Measurements from ENCODE around the gene POC1B. TPM values are rescaled to one million over a fixed set of nuclear protein-coding genes. Genes with fewer than 3 reads are reported as not detected.

The POC1B gene
- total RNA-seq, 1 donor from 2014 or later, result 22.7 TPM

DNA sequence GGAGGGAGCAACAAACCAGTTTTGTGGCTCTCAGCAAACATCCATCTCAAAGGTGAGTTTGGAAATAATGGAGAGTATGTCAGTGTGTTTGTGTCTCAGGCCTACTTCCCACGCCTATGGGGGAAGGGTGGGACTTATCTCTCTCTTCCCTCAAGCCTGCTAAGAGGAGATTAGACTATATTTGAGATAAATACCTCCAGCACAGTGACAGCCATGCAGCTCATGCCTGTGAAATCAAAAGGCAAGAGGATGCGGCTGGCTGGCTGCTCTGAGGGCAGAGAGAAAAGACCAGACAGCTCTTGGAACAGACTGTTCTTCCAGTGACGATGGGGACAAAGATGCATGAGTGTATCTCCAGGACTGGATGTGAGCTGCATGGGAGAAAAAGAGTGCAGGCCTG lies 14.7 kb upstream of the POC1B start:
- Mint-ChIP-seq H3K4me1 (ENCODE audit: unreplicated experiment) (peaks cover 13% of the 10 kb centered on the region), H3K36me3 (ENCODE audit: low read depth, unreplicated experiment) (no peaks in the 10 kb centered on the region), H3K4me3 (ENCODE audit: unreplicated experiment) (no peak overlapping the region), H3K27me3 (ENCODE audit: unreplicated experiment) (no peaks in the 10 kb centered on the region), H3K9me3 (ENCODE audit: unreplicated experiment) (no peaks in the 10 kb centered on the region), H3K27ac (ENCODE audit: unreplicated experiment) (no peak overlapping the region)
- no peak for DNase-seq (ENCODE audit: low spot score)
- TF ChIP-seq, protein P1, sequence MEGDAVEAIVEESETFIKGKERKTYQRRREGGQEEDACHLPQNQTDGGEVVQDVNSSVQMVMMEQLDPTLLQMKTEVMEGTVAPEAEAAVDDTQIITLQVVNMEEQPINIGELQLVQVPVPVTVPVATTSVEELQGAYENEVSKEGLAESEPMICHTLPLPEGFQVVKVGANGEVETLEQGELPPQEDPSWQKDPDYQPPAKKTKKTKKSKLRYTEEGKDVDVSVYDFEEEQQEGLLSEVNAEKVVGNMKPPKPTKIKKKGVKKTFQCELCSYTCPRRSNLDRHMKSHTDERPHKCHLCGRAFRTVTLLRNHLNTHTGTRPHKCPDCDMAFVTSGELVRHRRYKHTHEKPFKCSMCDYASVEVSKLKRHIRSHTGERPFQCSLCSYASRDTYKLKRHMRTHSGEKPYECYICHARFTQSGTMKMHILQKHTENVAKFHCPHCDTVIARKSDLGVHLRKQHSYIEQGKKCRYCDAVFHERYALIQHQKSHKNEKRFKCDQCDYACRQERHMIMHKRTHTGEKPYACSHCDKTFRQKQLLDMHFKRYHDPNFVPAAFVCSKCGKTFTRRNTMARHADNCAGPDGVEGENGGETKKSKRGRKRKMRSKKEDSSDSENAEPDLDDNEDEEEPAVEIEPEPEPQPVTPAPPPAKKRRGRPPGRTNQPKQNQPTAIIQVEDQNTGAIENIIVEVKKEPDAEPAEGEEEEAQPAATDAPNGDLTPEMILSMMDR (IDR thresholded peaks at IDR 0.05; ENCODE audit: unreplicated experiment), result no peak

DNA sequence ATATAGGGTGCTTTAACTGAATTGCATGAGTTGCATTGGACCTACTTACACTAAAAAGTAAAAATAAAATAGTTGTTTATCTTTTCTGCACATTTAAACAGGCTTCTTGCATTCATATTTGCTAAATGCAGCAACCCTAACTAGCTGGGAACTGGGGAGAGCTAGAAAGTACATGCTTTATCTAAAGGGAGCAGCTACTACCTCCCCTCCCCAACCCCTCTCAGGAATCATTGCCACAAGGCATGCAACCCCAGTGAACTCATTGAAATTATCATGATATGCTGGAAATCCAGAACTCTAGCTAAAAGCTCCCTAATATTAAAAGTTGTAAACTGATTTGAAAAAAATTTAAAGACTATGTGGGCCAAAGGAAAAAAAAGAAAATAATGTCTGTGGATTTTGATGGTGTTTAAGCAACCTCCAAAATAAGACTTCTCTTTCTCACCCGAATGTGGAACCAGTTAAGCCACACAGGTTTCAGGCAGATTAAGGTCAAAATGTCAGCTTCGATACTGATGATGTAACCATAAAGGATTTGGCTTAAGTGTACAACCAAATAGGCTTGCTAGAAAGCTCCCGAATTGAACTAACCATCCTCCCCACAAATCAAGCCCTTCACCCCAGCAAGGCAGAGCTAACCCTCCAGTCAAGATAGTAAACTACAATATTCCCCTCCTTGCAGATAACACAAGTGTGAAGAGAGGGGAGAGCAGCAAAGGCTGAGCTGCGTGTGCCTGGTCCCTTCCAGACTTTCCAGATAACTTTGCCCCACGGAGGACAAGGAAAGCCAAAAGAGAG lies 13.8 kb upstream of the POC1B start:
- Mint-ChIP-seq H3K9me3 (ENCODE audit: unreplicated experiment) (no peaks in the 10 kb centered on the region), H3K36me3 (ENCODE audit: low read depth, unreplicated experiment) (no peaks in the 10 kb centered on the region), H3K4me1 (ENCODE audit: unreplicated experiment) (peaks cover 12% of the 10 kb centered on the region), H3K27ac (ENCODE audit: unreplicated experiment) (no peak overlapping the region), H3K4me3 (ENCODE audit: unreplicated experiment) (no peak overlapping the region), H3K27me3 (ENCODE audit: unreplicated experiment) (no peaks in the 10 kb centered on the region)
- DNase-seq (ENCODE audit: low spot score), result no peak
- TF ChIP-seq, protein P1 (IDR thresholded peaks at IDR 0.05; ENCODE audit: unreplicated experiment), result no peak

GRCh38 chr12:89538897-89539296 lies 13.1 kb upstream of the POC1B start:
- Mint-ChIP-seq H3K36me3 (ENCODE audit: low read depth, unreplicated experiment) (no peaks in the 10 kb centered on the region), H3K27ac (ENCODE audit: unreplicated experiment) (no peak overlapping the region), H3K4me1 (ENCODE audit: unreplicated experiment) (peaks cover 10% of the 10 kb centered on the region), H3K9me3 (ENCODE audit: unreplicated experiment) (no peaks in the 10 kb centered on the region), H3K4me3 (ENCODE audit: unreplicated experiment) (no peak overlapping the region), H3K27me3 (ENCODE audit: unreplicated experiment) (peaks cover 1% of the 10 kb centered on the region)
- TF ChIP-seq, protein P1 (IDR thresholded peaks at IDR 0.05; ENCODE audit: unreplicated experiment), result no peak
- DNase-seq (ENCODE audit: low spot score), result no peak

DNA sequence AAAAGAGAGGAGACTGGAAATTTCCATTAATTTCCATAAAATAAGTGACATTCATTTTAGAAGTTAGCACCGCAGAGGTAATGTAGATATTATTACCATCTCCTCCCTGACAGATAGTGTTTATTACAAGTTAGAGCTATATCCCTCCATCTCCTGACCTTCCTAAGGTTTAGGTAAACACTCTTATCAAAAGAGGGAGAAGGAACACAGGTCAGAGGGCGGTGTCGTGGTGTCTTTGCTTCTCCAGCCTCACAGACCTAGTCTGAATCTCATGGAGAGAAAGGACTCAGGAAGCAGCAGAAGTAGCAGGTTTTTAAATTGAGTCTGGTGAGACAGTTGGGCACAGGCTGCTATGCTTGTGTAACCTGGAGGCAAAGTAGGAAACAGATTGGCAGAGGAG lies 11.5 kb upstream of the POC1B start:
- Mint-ChIP-seq H3K4me1 (ENCODE audit: unreplicated experiment) (peaks cover 5% of the 10 kb centered on the region), H3K36me3 (ENCODE audit: low read depth, unreplicated experiment) (no peaks in the 10 kb centered on the region), H3K4me3 (ENCODE audit: unreplicated experiment) (no peak overlapping the region), H3K9me3 (ENCODE audit: unreplicated experiment) (no peaks in the 10 kb centered on the region), H3K27me3 (ENCODE audit: unreplicated experiment) (peaks cover 1% of the 10 kb centered on the region), H3K27ac (ENCODE audit: unreplicated experiment) (no peak overlapping the region)
- TF ChIP-seq, protein P1 (IDR thresholded peaks at IDR 0.05; ENCODE audit: unreplicated experiment), result no peak
- no peak for DNase-seq (ENCODE audit: low spot score)

GRCh38 chr12:89529738-89530137 lies 3.9 kb upstream of the POC1B start:
- Mint-ChIP-seq H3K4me3 (ENCODE audit: unreplicated experiment) (no peak overlapping the region), H3K27ac (ENCODE audit: unreplicated experiment) (no peak overlapping the region), H3K27me3 (ENCODE audit: unreplicated experiment) (peaks cover 7% of the 10 kb centered on the region), H3K36me3 (ENCODE audit: low read depth, unreplicated experiment) (no peaks in the 10 kb centered on the region), H3K4me1 (ENCODE audit: unreplicated experiment) (peaks cover 9% of the 10 kb centered on the region), H3K9me3 (ENCODE audit: unreplicated experiment) (no peaks in the 10 kb centered on the region)
- DNase-seq (ENCODE audit: low spot score), result no peak
- TF ChIP-seq, protein P1 (IDR thresholded peaks at IDR 0.05; ENCODE audit: unreplicated experiment), result peak; percentile 46

Measured in endothelial cell (in vitro differentiated cells).